Measurements from ENCODE around the gene HNMT.

- no peak for TF ChIP-seq CTCF (IDR thresholded peaks at IDR 0.05; ENCODE audit: insufficient read depth, low read length)
- no peak for TF ChIP-seq REST (IDR thresholded peaks at IDR 0.05; ENCODE audit: insufficient replicate concordance, low read depth)
- TF ChIP-seq GABPA (IDR thresholded peaks at IDR 0.05; ENCODE audit: low read depth) = no peak
- TF ChIP-seq SPI1 (IDR thresholded peaks at IDR 0.05; ENCODE audit: borderline replicate concordance, low read depth) = no peak
Measured at GRCh38 chr2:138063181-138063580, 98.9 kb downstream of the HNMT start.

All from HL-60 (cell line).